ENCODE results near the gene CYP19A1. TPM values are rescaled to one million over a fixed set of nuclear protein-coding genes. Genes with fewer than 3 reads are reported as not detected.

The CYP19A1 gene
- total and polyA plus RNA-seq, 10 of the 15 experiments (the other 5 are each of a cell fraction or from before 2014, with no cell fraction given), result 0.08 to 1.8 (median 0.70) TPM

GRCh38 chr15:51232581-51232980 is 105.8 kb downstream of the CYP19A1 start (continued):
- no peak for TF ChIP-seq REST (IDR thresholded peaks at IDR 0.05; ENCODE audit: low read depth, low read length)

- Histone ChIP-seq H3K27me3 (replicated peaks in 1 of 2; ENCODE audit: control insufficient read depth in 2 of 2, insufficient read depth in 2 of 2, low read length in 1 of 2) (peaks cover 0 to 3% of the 10 kb centered on the region in 2 experiments; a peak in 1 of 4 replicates), H3K4me3 (no peak overlapping the region), H3K4me2 (ENCODE audit: control insufficient read depth, insufficient read depth) (no peak overlapping the region), H4K20me1 (ENCODE audit: control insufficient read depth, insufficient read depth) (no peaks in the 10 kb centered on the region), H3K36me3 (ENCODE audit: control insufficient read depth in 2 of 2, insufficient read depth in 2 of 2, low read length in 1 of 2) (no peaks in the 10 kb centered on the region), H3K79me2 (ENCODE audit: control insufficient read depth, insufficient read depth, low read length) (no peaks in the 10 kb centered on the region), H3K9me3 (replicated peaks; ENCODE audit: control insufficient read depth, insufficient read depth, low read length) (no peaks in the 10 kb centered on the region), H3K4me1 (ENCODE audit: control insufficient read depth, insufficient read depth, low read length) (peaks cover 16% of the 10 kb centered on the region), H2AFZ (ENCODE audit: control insufficient read depth, low read depth, low read length) (no peak overlapping the region), H3K9ac (ENCODE audit: control insufficient read depth, insufficient read depth, low read length) (no peak overlapping the region), H3K27ac (ENCODE audit: control insufficient read depth, insufficient read depth) (no peak overlapping the region)
- intact Hi-C loops (cut with micrococcal nuclease; ENCODE audit: unreplicated experiment), result loop anchor here (2.0 kb wide), 2 partner anchors 53 to 151 kb away; no protein-coding TSS in a partner anchor
- in situ Hi-C loops (cut with MboI), result no loop called here
- FAIRE-seq, result no peak
- peak; percentile 51 for ATAC-seq
- TF ChIP-seq PBX3 (IDR thresholded peaks at IDR 0.05; ENCODE audit: insufficient replicate concordance, low read depth, low read length) (no peak), RB1 (IDR thresholded peaks at IDR 0.05; ENCODE audit: borderline replicate concordance) (no peak), JUNB (IDR thresholded peaks at IDR 0.05) (peak; percentile 14; the same call in 1 of the 2 replicates), RAD21 (IDR thresholded peaks at IDR 0.05; ENCODE audit: insufficient read depth, low read depth, low read length) (peak; percentile 79), CTCF (IDR thresholded peaks at IDR 0.05 in 2 of 3, conservative IDR thresholded peaks at IDR 0.05 in 1 of 3; ENCODE audit: control insufficient read depth in 2 of 3, extremely low read depth in 1 of 3, insufficient read depth in 1 of 3, low read depth in 3 of 3, low read length in 3 of 3) (peak; percentile 16 to 47 (median 34); a peak in 3 of 6 replicates), CEBPZ (IDR thresholded peaks at IDR 0.05; ENCODE audit: low read depth, low read length) (no peak), SMC3 (IDR thresholded peaks at IDR 0.05; ENCODE audit: borderline replicate concordance, low read length) (peak; percentile 27; the same call in 1 of the 2 replicates)
- DNase-seq (ENCODE audit: low read depth, low spot score), result no peak
- ChIA-PET CTCF (interaction anchor here (0.5 to 8.2 kb wide), 19 partner anchors 10 to 269 kb away, joined by 3 to 92 read pairs (median 6); no protein-coding TSS in a partner anchor), POLR2A (no interaction called here), RAD21 (ENCODE audit: unreplicated experiment) (interaction anchor here (0.6 to 3.5 kb wide), 15 partner anchors 9 to 269 kb away, joined by 3 to 33 read pairs (median 3); no protein-coding TSS in a partner anchor), SMC1A (ENCODE audit: uncharacterized antibody, unreplicated experiment) (interaction anchor here (0.8 to 4.0 kb wide), 15 partner anchors 10 to 172 kb away, joined by 3 to 23 read pairs (median 4); no protein-coding TSS in a partner anchor)
- 52% methylated on average over 2 of the region's 2 CpGs for WGBS (ENCODE audit: insufficient coverage, insufficient replicate concordance, low lambda C conversion rate, missing lambda C conversion rate)
- no TSS peak for BruUV-seq (replicated peaks)
These were observed 108.5 kb downstream of the CYP19A1 start for GRCh38 chr15:51229907-51230330.
